8988T (cell line): ENCODE measurements around the gene SLC48A1.

Source experiments
- DNase-seq: peaks from one replicate; pipeline ENCODE4 v3.0.0; 2011

Gene SLC48A1

GRCh38 chr12:47758834-47759690 is 14.0 kb upstream of the SLC48A1 start, which contains the start of gene RAPGEF3:
RAPGEF3 (minus strand) TSS chr12:47758880; CDS start chr12:47758556, 324 bp downstream.
- DNase-seq: peak; percentile 95

- DNase-seq: no peak
Measured at GRCh38 chr12:47762850-47763465, 10.1 kb upstream of the SLC48A1 start.

- no peak for DNase-seq
Measured at GRCh38 chr12:47763481-47764346, 9.3 kb upstream of the SLC48A1 start.

- DNase-seq: no peak
Measured at GRCh38 chr12:47766502-47767215, 6.4 kb upstream of the SLC48A1 start.

- DNase-seq: no peak
Measured at GRCh38 chr12:47767216-47767724, 5.8 kb upstream of the SLC48A1 start.

GRCh38 chr12:47768323-47768811 is 4.7 kb upstream of the SLC48A1 start:
- peak; percentile 68 for DNase-seq

- no peak for DNase-seq
Measured at GRCh38 chr12:47769234-47770085, 3.6 kb upstream of the SLC48A1 start.

GRCh38 chr12:47770086-47770726 is 2.8 kb upstream of the SLC48A1 start:
- no peak for DNase-seq

GRCh38 chr12:47771304-47771703 is 1.7 kb upstream of the SLC48A1 start:
- DNase-seq: no peak

GRCh38 chr12:47772094-47772660 is 861 bp upstream of the SLC48A1 start:
- no peak for DNase-seq

GRCh38 chr12:47772738-47773061 is 338 bp upstream of the SLC48A1 start:
- no peak for DNase-seq

- DNase-seq: no peak
Measured at GRCh38 chr12:47773858-47774580, 981 bp downstream of the SLC48A1 start.

GRCh38 chr12:47774663-47775062 is 1.6 kb downstream of the SLC48A1 start:
- no peak for DNase-seq

GRCh38 chr12:47775100-47775911 is 2.3 kb downstream of the SLC48A1 start:
- no peak for DNase-seq

- no peak for DNase-seq
Measured at GRCh38 chr12:47776471-47777143, 3.6 kb downstream of the SLC48A1 start.

GRCh38 chr12:47777151-47777550 is 4.1 kb downstream of the SLC48A1 start:
- DNase-seq: no peak

GRCh38 chr12:47777741-47778558 is 4.9 kb downstream of the SLC48A1 start:
- DNase-seq: no peak
